B cell (primary cell): ENCODE data around the gene JMJD6.

Experiments
- EZH2 ChIP-seq: IDR thresholded peaks from 2 replicates; pipeline ENCODE4 v1.6.1; 2012; ENCODE audit warnings: borderline replicate concordance, low read depth, mild to moderate bottlenecking, moderate library complexity, low read length; ENCODE audit not compliant: insufficient read depth, poor library complexity, severe bottlenecking
- TF ChIP-seq, protein P1 (sequence below): fragments of 200-600 bp; IDR thresholded peaks from one replicate; pipeline ENCODE4 v1.8.0; 2022; ENCODE audit warnings: antibody characterized with exemption, mild to moderate bottlenecking

- TF ChIP-seq, protein P1, sequence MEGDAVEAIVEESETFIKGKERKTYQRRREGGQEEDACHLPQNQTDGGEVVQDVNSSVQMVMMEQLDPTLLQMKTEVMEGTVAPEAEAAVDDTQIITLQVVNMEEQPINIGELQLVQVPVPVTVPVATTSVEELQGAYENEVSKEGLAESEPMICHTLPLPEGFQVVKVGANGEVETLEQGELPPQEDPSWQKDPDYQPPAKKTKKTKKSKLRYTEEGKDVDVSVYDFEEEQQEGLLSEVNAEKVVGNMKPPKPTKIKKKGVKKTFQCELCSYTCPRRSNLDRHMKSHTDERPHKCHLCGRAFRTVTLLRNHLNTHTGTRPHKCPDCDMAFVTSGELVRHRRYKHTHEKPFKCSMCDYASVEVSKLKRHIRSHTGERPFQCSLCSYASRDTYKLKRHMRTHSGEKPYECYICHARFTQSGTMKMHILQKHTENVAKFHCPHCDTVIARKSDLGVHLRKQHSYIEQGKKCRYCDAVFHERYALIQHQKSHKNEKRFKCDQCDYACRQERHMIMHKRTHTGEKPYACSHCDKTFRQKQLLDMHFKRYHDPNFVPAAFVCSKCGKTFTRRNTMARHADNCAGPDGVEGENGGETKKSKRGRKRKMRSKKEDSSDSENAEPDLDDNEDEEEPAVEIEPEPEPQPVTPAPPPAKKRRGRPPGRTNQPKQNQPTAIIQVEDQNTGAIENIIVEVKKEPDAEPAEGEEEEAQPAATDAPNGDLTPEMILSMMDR = no peak
- no peak for TF ChIP-seq EZH2
Observed at GRCh38 chr17:76716146-76716838, 10.1 kb downstream of the JMJD6 start.
